Astrocyte of the cerebellum (primary cell): ENCODE data around the gene CCL26.
A peak's percentile ranks its signal among the peaks of the same experiment; 100 is the strongest.

ENCODE experiments used
- DNase-seq: peaks from one replicate; pipeline ENCODE4 v3.0.0-alpha.2; 2011; ENCODE audit warnings: low read depth
- H3K4me3 ChIP-seq: 2 replicates; pipeline ENCODE4 v1.5.1; 2011; ENCODE audit warnings: mild to moderate bottlenecking, low read depth, low read length, moderate library complexity
- in situ Hi-C: cut with HindIII; loops from 2 replicates; pipeline ENCODE4 v1.10.0; 2017; ENCODE audit warnings: low sequenced_read_pairs
- TF ChIP-seq, protein P1 (sequence below): IDR thresholded peaks from 2 replicates; pipeline ENCODE4 v1.5.1; 2012; ENCODE audit warnings: low read length, low read depth, moderate library complexity, mild to moderate bottlenecking; ENCODE audit errors: missing control alignments

The CCL26 gene

DNA sequence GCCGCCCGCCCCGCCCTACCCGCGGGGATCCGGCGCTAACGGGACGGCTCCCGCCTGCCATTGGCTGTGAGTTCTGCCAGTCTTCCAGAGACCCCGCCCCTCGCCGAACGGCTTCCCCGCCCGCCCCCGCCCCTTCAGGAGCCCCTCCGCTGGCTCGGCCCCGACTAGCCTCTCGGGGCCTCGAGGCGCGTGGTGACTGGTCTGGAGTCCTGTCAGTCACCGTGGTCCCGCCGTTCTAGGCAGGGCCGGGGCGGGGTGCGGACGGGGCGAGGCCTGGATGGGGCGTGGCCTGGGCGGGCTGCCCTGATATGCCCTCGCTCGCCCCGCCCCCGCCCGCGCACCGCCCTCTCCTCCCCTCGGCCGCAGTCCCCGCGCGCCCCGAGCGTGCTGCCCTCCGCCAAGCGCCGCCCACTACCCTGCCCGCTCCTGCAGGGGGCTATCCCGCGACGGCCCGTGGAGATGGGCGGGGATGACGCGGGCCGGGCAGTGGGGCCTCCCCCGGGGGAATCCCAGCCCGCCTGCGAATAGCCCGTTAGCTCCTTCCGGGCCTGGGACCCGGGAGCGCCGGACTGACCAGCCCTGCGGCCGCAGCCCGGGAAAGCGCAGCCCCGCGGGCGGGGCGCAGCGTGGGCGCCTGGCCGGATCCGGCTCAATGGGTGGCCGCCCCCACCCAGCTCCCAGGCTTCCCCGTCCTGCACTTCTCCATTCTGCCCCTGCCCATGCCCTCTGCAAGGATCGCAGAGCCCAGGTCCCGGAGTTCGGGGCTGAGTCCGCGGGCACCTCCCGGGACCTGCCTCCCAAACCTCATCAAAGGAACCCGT lies 32.8 kb downstream of the CCL26 start:
- TF ChIP-seq, protein P1, sequence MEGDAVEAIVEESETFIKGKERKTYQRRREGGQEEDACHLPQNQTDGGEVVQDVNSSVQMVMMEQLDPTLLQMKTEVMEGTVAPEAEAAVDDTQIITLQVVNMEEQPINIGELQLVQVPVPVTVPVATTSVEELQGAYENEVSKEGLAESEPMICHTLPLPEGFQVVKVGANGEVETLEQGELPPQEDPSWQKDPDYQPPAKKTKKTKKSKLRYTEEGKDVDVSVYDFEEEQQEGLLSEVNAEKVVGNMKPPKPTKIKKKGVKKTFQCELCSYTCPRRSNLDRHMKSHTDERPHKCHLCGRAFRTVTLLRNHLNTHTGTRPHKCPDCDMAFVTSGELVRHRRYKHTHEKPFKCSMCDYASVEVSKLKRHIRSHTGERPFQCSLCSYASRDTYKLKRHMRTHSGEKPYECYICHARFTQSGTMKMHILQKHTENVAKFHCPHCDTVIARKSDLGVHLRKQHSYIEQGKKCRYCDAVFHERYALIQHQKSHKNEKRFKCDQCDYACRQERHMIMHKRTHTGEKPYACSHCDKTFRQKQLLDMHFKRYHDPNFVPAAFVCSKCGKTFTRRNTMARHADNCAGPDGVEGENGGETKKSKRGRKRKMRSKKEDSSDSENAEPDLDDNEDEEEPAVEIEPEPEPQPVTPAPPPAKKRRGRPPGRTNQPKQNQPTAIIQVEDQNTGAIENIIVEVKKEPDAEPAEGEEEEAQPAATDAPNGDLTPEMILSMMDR: no peak
- H3K4me3 ChIP-seq: peak overlapping the region; percentile 97
- in situ Hi-C loops: no loop called here
- peak; percentile 93 for DNase-seq

DNA sequence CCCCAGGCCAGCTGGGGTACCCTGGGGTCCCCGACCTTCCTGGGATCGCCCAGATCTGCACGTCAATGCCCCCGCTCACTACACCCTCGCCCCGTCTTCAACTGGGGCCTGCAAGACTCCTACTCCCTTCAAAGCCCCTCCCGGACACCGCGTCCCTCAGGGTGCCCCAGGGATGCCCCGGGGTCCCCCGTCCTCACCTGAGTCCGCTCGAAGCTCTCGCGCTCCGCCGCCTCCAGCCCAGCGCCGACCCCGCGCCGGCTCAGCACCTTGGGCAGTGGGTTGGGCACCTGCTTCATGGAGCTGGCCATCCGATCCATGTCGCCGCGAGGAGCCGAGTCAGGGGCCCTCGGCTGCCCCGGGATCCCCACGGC lies 33.4 kb downstream of the CCL26 start, which contains the start of gene HIP1:
Gene HIP1 (minus strand): TSS at position 338 of the 371 bp plus-strand sequence. CDS start 21 bp downstream, at position 317.
- H3K4me3 ChIP-seq: peak within 1 kb of the TSS; percentile 97
- DNase-seq: no peak
- in situ Hi-C loops: no loop called here
- TF ChIP-seq, protein P1: no peak

DNA sequence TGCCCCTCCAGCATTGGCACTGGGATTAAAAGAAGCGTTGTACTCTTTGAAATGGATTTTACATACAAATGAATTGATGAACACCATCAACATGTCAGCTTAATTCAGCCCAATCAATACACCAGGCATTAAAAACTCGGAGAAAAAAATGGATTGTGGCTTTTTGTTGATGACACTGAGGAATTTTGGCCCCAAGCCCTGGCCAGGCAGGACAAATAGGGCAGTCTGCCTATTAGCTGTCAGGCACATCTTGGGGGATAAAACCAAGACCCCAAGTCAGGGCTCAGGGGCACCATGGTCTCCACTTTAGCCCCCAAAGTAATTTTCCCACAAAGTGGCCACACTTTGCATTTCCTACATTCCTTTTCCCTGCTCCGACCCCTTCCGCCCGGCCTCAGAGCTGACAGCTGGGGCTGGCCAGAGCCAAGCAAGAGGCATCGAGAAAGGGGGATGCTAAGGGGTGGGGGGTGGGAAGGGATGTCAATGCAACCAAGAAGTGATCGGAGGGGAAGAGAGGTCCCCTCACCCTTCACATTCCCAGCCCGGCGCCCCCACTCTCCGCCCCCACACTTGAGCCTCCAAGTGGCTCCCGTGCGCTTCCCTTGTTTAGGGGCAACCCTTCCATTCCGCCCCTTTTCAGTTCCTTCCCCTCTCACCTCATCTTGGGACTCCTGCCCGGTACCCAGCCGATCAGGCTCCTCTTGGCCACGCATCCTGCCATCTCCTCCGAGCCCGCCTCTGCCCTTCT lies 34.0 kb downstream of the CCL26 start:
- TF ChIP-seq, protein P1: no peak
- DNase-seq: no peak
- in situ Hi-C loops: no loop called here
- peak overlapping the region; percentile 97 for H3K4me3 ChIP-seq

DNA sequence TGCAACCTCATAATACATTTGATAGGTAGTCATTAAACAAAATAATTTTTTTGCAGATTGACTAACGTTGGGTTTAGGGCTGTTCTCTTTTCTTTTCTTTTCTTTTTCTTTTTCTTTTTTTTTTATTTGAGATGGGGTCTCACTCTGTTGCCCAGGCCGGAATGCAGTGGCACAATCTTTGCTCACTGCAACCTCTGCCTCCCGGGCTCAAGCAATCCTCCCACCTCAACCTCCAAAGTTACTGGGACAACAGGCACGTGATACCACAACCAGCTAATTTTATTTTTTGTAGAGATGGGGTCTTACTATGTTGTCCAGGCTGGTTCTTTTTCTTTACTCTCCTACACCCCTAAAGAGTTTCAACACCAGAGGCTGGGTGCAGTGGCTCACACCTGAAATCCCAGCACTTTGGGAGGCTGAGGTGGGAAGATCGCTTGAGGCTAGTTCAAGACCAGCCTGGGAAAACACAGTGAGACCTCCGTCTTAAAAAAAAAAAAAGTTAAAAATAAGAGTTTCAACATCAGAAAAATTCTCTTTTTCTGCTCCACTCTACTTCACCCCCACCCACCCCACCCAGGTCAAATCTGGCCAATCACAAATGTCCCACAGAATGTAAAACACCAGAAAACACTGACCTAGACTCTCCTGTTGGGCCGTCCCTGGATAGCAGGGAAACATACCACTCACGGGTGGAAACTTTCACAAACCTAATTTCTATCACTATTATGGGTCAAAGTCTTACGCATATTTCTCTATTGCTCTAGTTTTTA lies 36.2 kb downstream of the CCL26 start:
- TF ChIP-seq, protein P1: no peak
- H3K4me3 ChIP-seq: no peak overlapping the region
- in situ Hi-C loops: no loop called here
- DNase-seq: no peak

DNA sequence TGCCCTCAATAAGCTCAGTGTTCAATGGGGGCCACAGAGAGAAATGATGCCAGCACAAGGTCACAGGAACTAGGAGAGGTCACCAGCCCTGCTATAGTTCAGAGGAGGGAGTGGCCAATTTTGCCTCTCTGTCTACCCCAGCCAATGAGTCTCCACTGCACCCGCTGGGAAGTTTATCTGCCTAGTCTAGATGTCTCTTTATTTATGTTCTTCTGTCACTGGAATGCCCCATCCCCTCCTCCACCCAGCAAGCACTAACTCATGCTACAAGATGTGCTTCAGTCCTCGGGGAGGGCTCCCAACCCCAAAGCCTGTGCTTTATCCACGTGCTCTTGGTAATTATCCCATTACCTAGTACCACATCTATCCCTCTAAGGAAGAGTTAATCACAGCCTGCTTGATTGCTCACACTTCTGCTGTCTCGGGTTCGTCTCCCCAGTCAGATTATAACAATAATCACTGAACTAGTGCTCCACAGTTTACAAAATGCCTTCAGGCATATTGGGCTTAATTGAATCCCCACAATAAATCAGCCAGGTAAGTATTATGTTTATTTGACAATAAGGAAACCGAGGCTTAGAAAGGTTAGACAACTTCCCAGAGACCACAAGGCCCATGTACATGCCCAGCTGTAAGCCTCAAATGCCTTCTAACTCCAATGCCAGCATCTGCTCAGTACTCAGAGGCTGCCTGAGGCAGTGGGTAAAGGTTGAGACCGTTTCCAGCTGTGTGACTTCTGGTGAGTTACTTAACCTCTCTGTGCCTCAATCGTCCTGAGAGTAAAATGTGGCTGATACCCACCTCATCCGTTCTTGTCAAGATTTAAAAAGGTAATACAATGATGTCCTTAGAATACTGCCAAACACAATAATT lies 37.2 kb downstream of the CCL26 start:
- H3K4me3 ChIP-seq: no peak overlapping the region
- DNase-seq: no peak
- TF ChIP-seq, protein P1: no peak
- in situ Hi-C loops: no loop called here
